IPS DF 6.9 (cell line): Measurements from ENCODE around the gene EYA2.

Source experiments
- DNase-seq: peaks from one replicate; pipeline ENCODE4 v3.0.0-alpha.2; 2013; ENCODE audit warnings: low read depth, low spot score
- H3K27ac ChIP-seq: one replicate; pipeline ENCODE4 v1.5.1; 2013; ENCODE audit warnings: low read length, control low read depth
- H3K27me3 ChIP-seq: 2 replicates; pipeline ENCODE4 v1.6.1; 2013; ENCODE audit warnings: mild to moderate bottlenecking, low read length; ENCODE audit not compliant: control insufficient read depth, insufficient read depth
- H3K36me3 ChIP-seq: 2 replicates; pipeline ENCODE4 v1.6.1; 2013; ENCODE audit warnings: low read length; ENCODE audit not compliant: control insufficient read depth, insufficient read depth
- H3K4me1 ChIP-seq: 2 replicates; pipeline ENCODE4 v1.6.1; 2013; ENCODE audit warnings: low read length; ENCODE audit not compliant: control insufficient read depth, insufficient read depth
- H3K4me3 ChIP-seq: 2 replicates; pipeline ENCODE4 v1.5.1; 2013; ENCODE audit warnings: mild to moderate bottlenecking, low read length
- H3K9me3 ChIP-seq: 2 replicates; pipeline ENCODE4 v1.6.1; 2013; ENCODE audit warnings: low read length, inconsistent platforms; ENCODE audit not compliant: control insufficient read depth, insufficient read depth
- WGBS: extraction: QIAGEN DNeasy Blood & Tissue Kit; methylation state at CpG from one replicate; pipeline ENCODE4 v1.1.7; 2013; ENCODE audit warnings: mixed read lengths, missing lambda C conversion rate; ENCODE audit not compliant: insufficient read length, insufficient coverage; 5-methylcytosine and 5-hydroxymethylcytosine counted together

EYA2 gene

GRCh38 chr20:47099825-47100441 is 205.3 kb downstream of the EYA2 start:
- Histone ChIP-seq H3K4me3 (no peak overlapping the region), H3K36me3 (no peaks in the 10 kb centered on the region), H3K27ac (no peak overlapping the region), H3K4me1 (no peaks in the 10 kb centered on the region), H3K27me3 (no peaks in the 10 kb centered on the region), H3K9me3 (no peaks in the 10 kb centered on the region)
- WGBS, result no CpG with 5 or more reads among the region's 6 CpGs
- no peak for DNase-seq

DNA sequence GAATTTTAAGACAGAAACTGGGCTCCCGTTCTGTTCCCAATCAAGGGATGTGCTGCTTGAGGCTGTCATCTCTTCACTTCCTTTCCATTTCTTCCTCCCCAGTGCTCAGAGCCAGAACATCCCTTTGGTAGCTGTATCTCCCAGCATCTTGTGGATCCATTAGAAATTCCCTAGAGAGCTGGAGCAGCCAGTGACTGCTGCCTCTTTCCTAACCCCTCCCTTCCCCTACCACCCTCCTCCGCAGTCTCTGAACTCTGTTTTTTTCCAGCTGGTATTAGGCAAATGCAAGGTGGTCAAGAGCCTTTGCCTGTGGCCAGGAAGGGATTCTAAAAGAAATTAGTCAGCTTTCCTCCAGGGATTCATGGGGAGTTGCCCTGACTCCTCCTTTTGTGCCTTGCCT is 208.0 kb downstream of the EYA2 start:
- H3K27me3 ChIP-seq, result no peaks in the 10 kb centered on the region
- H3K4me1 ChIP-seq, result no peaks in the 10 kb centered on the region
- no peak overlapping the region for H3K4me3 ChIP-seq
- WGBS, result no CpG with 5 or more reads among the region's 2 CpGs
- H3K27ac ChIP-seq, result no peak overlapping the region
- no peak for DNase-seq
- no peaks in the 10 kb centered on the region for H3K36me3 ChIP-seq
- no peaks in the 10 kb centered on the region for H3K9me3 ChIP-seq

DNA sequence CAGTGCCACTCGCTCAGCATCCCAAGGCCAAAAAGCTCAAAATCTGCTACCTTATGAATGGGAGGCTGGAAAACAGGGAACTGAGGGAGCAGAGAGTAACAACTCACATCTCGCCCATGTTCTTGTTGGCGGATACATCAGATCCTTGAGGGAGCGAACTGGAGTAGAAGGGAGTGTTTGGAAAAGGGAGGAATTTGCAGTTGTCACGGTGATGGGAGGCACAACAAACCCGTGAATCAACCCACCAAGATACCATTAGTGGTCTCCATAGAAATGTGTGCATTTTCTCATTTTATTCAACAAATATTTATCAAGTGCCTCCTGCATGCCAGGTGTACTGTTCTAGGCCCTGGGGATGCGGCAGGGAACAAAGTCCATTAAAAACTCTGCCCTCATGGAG is 212.1 kb downstream of the EYA2 start:
- DNase-seq, result no peak
- no CpG with 5 or more reads among the region's 7 CpGs for WGBS
- Histone ChIP-seq H3K4me3 (no peak overlapping the region), H3K27ac (no peak overlapping the region), H3K36me3 (no peaks in the 10 kb centered on the region), H3K9me3 (no peaks in the 10 kb centered on the region; the same call in 1 of the 2 replicates), H3K27me3 (no peaks in the 10 kb centered on the region; the same call in 1 of the 2 replicates), H3K4me1 (no peaks in the 10 kb centered on the region)

GRCh38 chr20:47108994-47109393 is 214.4 kb downstream of the EYA2 start:
- Histone ChIP-seq H3K27me3 (no peaks in the 10 kb centered on the region; the same call in 1 of the 2 replicates), H3K4me3 (no peak overlapping the region), H3K9me3 (no peaks in the 10 kb centered on the region; the same call in 1 of the 2 replicates), H3K36me3 (no peaks in the 10 kb centered on the region), H3K4me1 (0 out of 2 replicates have a peak, but pooled peaks cover 1% of the 10 kb centered on the region), H3K27ac (no peak overlapping the region)
- whole genome bisulfite sequencing, result no CpG with 5 or more reads among the region's 3 CpGs
- DNase-seq, result no peak

- Histone ChIP-seq H3K27ac (no peak overlapping the region), H3K36me3 (no peaks in the 10 kb centered on the region), H3K4me3 (no peak overlapping the region), H3K4me1 (0 out of 2 replicates have a peak, but pooled peaks cover 1% of the 10 kb centered on the region), H3K9me3 (no peaks in the 10 kb centered on the region; the same call in 1 of the 2 replicates), H3K27me3 (no peaks in the 10 kb centered on the region; the same call in 1 of the 2 replicates)
- no peak for DNase-seq
- no CpG with 5 or more reads among the region's 1 CpG for WGBS
These were observed 216.2 kb downstream of the EYA2 start for GRCh38 chr20:47110819-47111218.

DNA sequence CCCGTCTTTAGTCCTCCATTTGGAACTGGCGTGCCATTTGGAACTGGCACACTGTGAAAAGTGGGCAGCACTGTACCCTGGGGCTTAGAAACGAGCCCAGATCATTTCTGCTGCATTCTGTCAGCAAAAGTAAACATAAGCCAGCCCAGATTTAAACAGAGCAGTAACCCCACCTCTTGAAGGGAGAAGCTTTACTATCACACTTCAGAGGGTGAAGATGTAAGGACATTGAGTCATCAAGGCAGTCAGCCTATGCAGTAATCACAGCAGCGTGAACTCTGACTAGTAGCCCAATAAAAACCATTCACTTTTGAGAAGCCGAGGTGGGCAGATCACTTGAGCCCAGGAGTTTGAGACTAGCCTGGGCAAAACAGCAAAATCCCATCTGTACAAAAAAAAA is 216.9 kb downstream of the EYA2 start:
- H3K4me1 ChIP-seq, result 0 out of 2 replicates have a peak, but pooled peaks cover 1% of the 10 kb centered on the region
- H3K27me3 ChIP-seq, result no peaks in the 10 kb centered on the region; the same call in 1 of the 2 replicates
- no CpG with 5 or more reads among the region's 5 CpGs for WGBS
- no peaks in the 10 kb centered on the region; the same call in 1 of the 2 replicates for H3K9me3 ChIP-seq
- no peaks in the 10 kb centered on the region for H3K36me3 ChIP-seq
- DNase-seq, result no peak
- no peak overlapping the region for H3K27ac ChIP-seq
- no peak overlapping the region for H3K4me3 ChIP-seq

- no peaks in the 10 kb centered on the region for H3K36me3 ChIP-seq
- H3K4me1 ChIP-seq, result peaks cover 3% of the 10 kb centered on the region; the same call in 1 of the 2 replicates
- no peaks in the 10 kb centered on the region for H3K9me3 ChIP-seq
- WGBS, result no CpG with 5 or more reads among the region's 5 CpGs
- no peak for DNase-seq
- no peak overlapping the region for H3K4me3 ChIP-seq
- no peak overlapping the region for H3K27ac ChIP-seq
- H3K27me3 ChIP-seq, result no peaks in the 10 kb centered on the region
These were observed 218.9 kb downstream of the EYA2 start for GRCh38 chr20:47113362-47114109.

DNA sequence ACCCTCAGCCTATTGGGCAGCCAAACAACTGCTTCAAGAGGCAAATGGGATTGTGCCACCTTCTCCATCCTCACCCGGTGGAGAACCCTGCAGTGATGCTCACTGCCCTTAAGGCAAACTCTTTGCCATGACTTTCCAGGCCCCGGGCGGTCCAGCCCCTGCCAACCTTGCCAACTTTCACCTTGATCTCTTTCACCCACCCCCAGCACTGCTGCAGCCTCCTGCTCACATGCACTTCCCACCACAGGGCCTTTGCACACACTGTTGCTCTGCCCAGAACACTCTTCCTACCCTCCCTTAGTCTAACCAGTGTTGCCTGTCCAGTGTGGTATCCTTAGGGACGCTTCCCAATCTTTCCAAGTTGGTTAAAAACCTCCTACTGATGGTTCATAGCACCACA is 221.1 kb downstream of the EYA2 start:
- peaks cover 3% of the 10 kb centered on the region; the same call in 1 of the 2 replicates for H3K4me1 ChIP-seq
- H3K4me3 ChIP-seq, result no peak overlapping the region
- H3K27ac ChIP-seq, result no peak overlapping the region
- H3K36me3 ChIP-seq, result no peaks in the 10 kb centered on the region
- no peak for DNase-seq
- H3K9me3 ChIP-seq, result no peaks in the 10 kb centered on the region
- H3K27me3 ChIP-seq, result no peaks in the 10 kb centered on the region
- WGBS, result no CpG with 5 or more reads among the region's 4 CpGs

- Histone ChIP-seq H3K4me1 (peaks cover 3% of the 10 kb centered on the region; the same call in 1 of the 2 replicates), H3K4me3 (no peak overlapping the region), H3K27me3 (no peaks in the 10 kb centered on the region), H3K9me3 (no peaks in the 10 kb centered on the region), H3K27ac (no peak overlapping the region), H3K36me3 (no peaks in the 10 kb centered on the region)
- no CpG with 5 or more reads among the region's 16 CpGs for WGBS
- no peak for DNase-seq
These were observed 222.7 kb downstream of the EYA2 start for GRCh38 chr20:47117371-47117770.

- Histone ChIP-seq H3K27ac (no peak overlapping the region), H3K9me3 (no peaks in the 10 kb centered on the region), H3K4me1 (peaks cover 3% of the 10 kb centered on the region; the same call in 1 of the 2 replicates), H3K27me3 (no peaks in the 10 kb centered on the region), H3K4me3 (no peak overlapping the region), H3K36me3 (no peaks in the 10 kb centered on the region)
- WGBS, result no CpG with 5 or more reads among the region's 4 CpGs
- DNase-seq, result no peak
These were observed 223.1 kb downstream of the EYA2 start for GRCh38 chr20:47117773-47118172.
